ENCODE measurements around the gene DGKZ.

DGKZ gene

GRCh38 chr11:46381819-46382645 is 34.8 kb downstream of the DGKZ start:
- DNase-seq = peak; percentile 41

DNA sequence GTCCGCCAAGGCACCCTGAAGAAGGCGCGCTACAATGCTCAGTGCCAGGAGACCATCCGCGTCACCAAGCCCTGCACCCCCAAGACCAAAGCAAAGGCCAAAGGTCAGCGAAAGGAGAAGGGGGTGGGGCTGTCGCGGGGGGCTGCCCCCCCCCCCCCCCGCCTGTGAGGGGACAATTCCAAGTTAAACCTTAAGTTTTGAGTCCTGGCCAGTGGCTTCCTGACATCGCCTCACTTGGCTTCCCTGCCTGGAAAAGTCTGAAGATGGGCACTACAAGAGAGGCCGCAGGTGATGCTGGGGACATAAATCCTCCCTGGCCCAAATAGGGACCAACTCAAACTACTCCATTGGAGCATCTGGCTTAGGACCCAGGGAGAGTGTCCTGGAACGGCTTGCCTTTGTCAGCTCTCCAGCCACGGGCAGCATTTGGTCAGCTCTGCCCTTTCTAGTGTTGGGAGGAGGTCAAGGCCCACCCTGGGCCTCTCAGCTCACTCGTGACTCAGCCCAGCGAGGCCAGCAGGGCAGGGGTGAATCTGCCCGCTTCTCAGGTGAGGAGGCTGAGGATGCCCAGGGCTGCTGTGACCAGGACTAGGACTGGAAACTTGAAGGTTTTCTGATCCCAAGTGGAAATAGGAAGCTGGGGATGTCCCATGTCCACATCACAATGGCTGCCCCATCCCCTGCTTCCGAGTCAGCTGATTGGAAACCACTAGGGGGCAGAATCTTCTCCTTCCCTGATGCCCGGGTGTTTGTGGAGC is 35.6 kb downstream of the DGKZ start:
- peak; percentile 9 for DNase-seq

GRCh38 chr11:46383404-46383758 is 36.1 kb downstream of the DGKZ start:
- DNase-seq = no peak

DNA sequence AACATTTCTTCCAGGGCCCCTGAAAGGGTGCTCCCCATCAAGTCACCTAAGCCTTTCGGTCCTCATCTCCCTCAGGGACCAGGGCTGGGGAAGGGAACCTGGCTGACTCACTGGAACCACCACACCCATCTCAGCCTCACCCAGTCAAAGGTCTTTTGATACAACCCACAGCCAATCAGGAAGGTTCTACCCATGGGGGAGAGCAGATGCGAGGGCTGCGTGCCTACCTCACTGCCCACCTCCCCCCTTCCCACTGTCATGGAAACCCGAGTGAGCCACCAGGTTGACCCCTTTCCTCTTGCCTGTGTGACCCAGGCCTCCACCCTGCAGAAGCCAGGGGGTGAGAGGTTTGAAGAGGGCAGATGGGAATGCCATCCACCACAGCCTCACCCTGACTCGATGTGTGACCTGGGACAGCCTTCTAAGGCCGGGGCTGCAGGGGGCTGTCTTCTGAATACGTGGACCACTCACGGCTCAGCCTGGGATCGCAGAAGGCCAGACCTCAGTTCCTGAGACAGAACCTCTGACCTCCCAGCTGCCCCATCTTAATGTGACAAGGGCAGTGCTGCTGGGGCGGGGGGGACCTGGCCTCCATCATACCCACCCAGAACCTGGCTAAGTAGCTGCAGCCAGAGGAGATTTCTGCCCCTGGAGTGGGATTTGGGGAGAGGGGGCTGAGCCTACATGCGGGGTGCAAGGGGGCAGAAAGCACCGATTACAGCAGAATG is 36.9 kb downstream of the DGKZ start:
- no peak for DNase-seq

GRCh38 chr11:46385169-46386004 is 38.1 kb downstream of the DGKZ start:
- DNase-seq = no peak

GRCh38 chr11:46386005-46386578 is 38.8 kb downstream of the DGKZ start:
- DNase-seq = no peak

DNA sequence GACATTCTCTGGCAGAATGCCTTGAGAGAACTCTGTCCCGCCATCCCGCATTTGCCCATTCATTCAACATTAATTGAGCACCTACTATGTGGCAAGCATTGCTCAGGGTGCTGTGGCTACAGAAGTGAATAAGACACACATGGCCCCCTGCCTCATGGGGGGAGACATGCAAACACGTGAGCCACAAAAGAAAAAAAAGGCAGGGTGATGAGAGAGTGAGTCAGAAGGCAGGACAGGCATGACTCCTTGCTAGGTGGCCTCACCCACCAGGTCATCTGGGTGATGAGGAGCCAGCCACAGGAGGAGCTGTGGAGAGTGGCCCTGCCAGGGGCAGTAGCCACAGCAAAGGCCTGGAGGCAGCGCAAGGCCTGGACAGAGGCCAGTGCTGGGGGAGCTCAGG is 39.4 kb downstream of the DGKZ start:
- no peak for DNase-seq

DNA sequence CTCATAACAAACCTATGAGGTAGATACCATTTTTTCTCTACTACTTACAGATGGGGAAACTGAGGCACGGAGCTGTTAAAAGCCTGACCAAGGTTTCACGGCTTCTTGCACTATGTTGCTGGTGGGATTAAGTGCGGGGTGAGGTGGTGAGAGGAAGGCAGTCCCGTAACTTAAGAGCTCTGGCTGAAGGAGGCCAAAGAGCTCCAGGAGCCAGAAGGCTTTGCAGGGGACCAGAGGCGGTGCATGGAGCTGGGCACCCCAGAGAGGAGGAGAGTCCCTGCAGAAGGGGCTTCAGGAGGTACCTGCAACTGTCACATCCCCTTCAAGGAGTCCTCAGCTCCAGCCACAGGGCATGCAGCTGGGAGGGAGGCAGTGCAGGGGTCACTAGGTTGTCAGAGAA is 40.2 kb downstream of the DGKZ start:
- no peak for DNase-seq

DNA sequence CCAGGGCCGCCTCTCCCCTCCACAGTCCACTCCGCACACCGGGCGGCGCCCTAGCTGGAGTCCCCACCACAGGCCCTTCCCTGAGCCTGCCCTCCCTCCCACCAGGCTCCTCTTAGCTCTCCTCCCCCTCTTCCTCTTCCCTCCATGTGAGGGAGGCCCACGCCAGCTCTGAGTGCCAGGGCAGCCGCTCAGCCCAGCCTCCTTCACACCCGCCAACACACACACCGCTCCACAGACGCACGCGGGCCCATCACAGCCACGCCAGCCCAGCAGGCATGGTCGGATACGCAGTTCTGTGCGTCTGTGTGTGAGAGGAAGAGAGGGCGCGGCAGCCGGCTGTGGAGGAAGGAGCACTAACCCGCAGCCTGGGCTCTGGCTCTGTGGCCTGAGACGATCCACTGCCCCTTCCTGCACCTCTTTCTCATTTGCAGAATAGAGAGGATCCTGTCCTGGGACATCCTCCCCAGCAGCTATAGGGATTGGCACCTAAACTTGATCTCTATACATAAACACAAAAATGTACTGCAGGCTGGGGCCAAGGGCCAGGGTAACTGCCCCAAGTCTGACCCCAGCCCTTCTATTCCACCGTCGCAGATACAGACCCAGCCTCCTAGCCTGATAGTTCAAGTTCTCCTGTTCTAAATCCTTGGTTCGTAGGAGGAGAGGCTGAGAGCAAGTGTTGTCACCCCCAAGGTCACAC is 40.8 kb downstream of the DGKZ start:
- DNase-seq = no peak

DNA sequence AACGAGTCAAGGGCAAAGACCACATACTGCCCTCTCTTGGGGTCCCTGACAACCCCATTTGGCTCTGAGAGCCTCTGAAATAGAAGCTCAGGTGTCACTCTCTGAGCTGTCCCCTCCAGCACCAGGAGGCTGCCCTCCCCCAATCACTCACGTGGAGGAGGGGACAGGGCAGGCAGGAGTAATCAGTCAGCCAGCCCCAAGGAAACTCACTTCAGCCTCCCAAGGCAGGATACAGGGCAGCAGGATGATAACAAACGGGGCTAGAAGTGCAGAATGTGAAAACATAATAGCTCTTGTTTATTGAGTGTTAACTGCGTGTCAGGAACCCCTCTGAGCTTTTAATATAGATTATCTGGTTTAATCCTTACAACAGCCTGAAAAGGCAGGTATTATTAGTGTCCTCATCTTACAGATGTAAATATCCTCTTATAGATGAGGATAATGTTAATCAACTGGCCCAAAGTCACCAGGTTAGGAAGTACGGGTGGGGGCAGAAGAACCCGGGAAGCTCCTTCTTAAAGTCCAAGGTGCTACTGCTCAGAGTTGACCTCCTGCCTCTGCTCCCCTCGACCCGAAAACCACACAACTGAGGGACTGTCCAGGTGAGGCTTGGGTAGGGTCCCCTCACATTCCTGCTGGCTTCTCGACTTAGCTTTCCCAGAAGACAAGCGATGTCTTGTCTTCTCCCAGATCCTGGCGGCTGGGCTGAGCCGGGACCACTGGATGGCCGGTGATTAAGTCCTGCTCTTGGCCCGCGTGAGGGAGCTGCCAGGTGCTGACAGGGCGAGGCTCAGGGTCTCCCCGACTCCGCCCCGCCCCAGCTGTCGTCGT is 41.6 kb downstream of the DGKZ start:
- no peak for DNase-seq

DNA sequence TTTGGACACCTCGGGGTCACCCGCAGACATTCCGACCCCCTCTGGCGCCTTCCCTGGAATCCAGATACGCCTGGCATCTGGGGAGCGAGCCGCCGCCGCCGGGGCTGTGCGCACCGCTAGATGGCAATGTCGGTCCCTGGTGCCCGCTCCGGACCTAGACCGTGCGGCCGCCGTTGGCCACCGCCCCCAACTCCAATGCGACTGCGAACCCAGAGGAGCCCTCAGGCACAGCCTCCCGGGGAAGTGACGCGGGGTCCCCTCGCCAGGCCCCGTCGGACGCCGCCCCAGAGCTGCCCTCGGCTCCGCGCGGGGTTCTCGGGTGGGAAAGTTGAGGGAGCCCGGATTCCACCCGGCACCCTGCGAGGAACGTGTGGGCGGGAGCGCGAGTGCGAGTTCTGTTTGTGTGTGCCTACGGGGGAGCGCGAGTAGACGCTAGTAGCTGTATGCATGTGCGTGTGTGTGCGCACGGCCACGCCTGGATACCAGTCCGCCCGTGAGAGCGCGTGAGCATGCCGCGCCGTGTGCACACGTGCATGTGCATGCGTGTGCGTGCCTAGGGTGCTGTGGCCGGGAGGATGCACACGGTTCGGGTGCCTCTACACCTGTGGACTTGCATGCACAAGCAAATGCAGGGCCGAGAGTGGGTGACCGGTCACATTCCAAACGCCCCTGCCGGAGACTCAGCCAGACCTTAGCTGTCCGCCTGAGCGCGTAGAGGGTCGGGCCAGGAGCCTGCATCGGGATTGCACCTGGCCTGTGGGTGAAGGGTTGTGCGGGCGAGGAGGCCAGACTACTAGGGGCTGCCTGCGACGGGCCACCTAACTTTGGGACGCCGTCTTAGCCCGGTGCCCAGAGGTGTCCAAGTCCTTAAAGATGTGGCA is 42.4 kb downstream of the DGKZ start:
- peak; percentile 78 for DNase-seq

DNA sequence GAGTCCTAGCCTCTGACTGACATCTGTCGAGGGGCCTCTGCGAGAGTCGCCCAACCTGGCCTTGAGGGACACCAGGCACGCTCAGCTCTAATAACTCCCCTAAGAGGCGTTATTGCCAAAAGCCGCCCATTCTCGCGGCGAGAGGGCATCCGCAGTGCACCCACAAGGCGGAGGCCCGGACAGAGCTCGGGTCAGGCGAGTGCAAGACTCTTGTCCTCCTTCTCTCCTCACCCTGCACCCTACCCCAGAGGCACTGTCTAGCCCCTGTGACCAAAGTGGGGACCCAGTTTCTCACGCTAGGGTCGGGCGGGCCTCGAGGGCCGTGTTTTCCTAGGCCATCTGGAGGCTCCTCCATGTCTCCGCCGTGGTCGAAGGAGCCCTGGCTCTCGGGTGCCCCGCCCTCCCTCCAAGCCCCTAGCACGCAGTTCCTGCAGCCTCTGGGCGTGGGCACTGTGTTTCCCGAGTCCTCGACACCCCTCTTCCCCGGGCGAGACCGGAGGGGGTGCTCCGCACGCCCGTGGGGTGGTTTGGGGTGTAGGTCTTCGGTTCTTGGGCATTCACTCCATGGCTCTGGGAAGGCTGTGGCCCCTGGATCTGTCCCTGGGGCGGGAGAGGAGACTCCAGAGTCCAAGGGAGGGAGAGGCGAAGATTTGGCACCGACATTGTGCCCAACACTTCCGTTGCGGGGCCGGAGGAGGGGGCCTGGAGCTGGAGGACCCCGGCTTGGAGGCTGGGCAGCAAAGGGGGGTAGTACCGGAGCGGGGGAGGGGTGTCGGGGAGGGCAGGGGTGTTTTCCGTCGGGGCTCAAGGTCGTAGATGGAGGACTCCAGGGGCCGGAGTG is 43.3 kb downstream of the DGKZ start:
- peak; percentile 33 for DNase-seq

GRCh38 chr11:46391186-46391577 is 43.9 kb downstream of the DGKZ start:
- DNase-seq = peak; percentile 33

GRCh38 chr11:46391578-46392420 is 44.5 kb downstream of the DGKZ start, which contains the start of gene CHRM4:
Gene CHRM4, minus strand, starts transcription at chr11:46391776. Its CDS starts 5,219 bp downstream, at chr11:46386557.
- peak; percentile 56 for DNase-seq

GRCh38 chr11:46392421-46393230 is 45.4 kb downstream of the DGKZ start:
- peak; percentile 84 for DNase-seq

DNA sequence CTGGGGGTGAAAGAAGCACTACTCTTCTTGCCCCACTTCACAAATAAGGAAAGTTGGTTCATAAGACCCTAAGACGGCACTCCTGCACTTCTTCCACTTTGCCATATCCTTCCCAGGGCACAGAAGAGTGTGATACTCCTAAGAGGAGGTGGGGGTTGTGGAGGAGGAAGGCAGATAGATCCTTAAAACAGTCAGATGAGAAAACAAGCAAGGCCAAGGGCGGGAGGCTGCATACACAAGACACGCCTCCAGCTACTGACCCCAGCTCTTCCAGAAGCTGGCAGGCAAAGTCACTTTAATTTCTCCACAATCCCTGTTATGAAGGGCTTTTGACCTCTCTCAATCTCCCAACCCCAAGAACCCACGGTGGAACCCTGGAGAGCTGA is 46.0 kb downstream of the DGKZ start:
- DNase-seq = no peak

GRCh38 chr11:46393759-46394158 is 46.5 kb downstream of the DGKZ start:
- DNase-seq = no peak
